Measurements from ENCODE around the gene RIBC1. TPM values are rescaled to one million over a fixed set of nuclear protein-coding genes. Genes with fewer than 3 reads are reported as not detected.

RIBC1 gene
- total and polyA plus RNA-seq, 10 of the 15 experiments (the other 5 are each of a cell fraction or from before 2014, with no cell fraction given): 0.22 to 1.0 (median 0.54) TPM

DNA sequence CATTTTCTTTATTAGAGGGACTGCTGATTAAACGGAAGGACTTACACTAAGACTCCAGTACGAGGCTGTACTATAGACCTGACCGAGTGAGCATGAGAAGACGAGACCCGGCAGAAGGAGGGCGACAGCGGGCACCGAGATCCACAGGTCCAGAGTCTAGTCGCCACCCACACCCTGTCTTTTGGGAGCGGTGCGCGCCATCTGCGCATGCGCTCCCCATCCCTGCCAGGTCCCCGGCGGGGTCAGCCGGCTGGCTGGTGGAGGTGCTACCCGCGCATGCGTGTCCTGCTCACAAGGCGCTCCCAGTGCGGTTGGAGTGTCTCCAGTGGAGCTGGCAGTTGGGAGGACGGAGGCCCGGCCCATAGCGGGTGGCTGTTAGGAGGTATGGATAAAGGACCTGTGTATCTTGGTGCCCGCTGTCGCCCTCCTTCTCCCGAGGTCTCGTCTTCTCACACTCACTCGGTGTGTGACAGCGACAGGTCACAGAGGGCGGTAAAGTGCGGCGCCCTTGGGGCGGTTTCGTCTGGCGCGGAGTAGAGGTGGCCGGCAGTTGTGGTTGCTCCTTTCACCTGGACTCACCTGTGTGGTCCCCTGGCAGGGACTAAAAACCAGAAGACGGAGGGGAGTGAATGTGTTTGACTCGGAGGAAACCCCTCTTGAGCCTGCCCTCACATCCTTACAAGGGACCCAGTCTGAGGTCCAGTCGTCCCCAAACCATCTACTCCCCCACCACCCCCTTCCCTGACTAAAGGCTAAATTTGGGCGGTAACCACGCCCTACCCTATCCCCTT is 19.1 kb downstream of the RIBC1 start:
- POLR2A ChIA-PET: no interaction called here

GRCh38 chrX:53442322-53442631 is 19.6 kb downstream of the RIBC1 start:
- no peak for ATAC-seq
- Histone ChIP-seq H3K9ac (ENCODE audit: control insufficient read depth, insufficient read depth, low read length) (no peak overlapping the region), H2AFZ (ENCODE audit: control insufficient read depth, low read depth, low read length) (no peak overlapping the region; the same call in 1 of the 2 replicates), H3K4me2 (ENCODE audit: control insufficient read depth, insufficient read depth) (peak overlapping the region; percentile 87; the same call in 1 of the 2 replicates), H3K36me3 (ENCODE audit: control insufficient read depth in 2 of 2, insufficient read depth in 2 of 2, low read length in 1 of 2) (no peaks in the 10 kb centered on the region), H3K27me3 (replicated peaks in 1 of 2; ENCODE audit: control insufficient read depth in 2 of 2, insufficient read depth in 2 of 2, low read length in 1 of 2) (peaks cover 0 to 3% of the 10 kb centered on the region in 2 experiments; a peak in 1 of 4 replicates), H3K27ac (ENCODE audit: control insufficient read depth, insufficient read depth) (no peak overlapping the region), H3K9me3 (replicated peaks; ENCODE audit: control insufficient read depth, insufficient read depth, low read length) (no peaks in the 10 kb centered on the region), H3K4me1 (ENCODE audit: control insufficient read depth, insufficient read depth, low read length) (peaks cover 4% of the 10 kb centered on the region; the same call in 1 of the 2 replicates), H3K4me3 (no peak overlapping the region), H4K20me1 (ENCODE audit: control insufficient read depth, insufficient read depth) (no peaks in the 10 kb centered on the region), H3K79me2 (ENCODE audit: control insufficient read depth, insufficient read depth, low read length) (no peaks in the 10 kb centered on the region)
- no peak for FAIRE-seq
- BruUV-seq (replicated peaks): no TSS peak
- POLR2A ChIA-PET: interaction anchor here (0.6 kb wide), 1 partner anchor 35 kb away, joined by 6 read pairs; no protein-coding TSS in a partner anchor
- CTCF ChIA-PET: interaction anchor here (1.3 kb wide), 1 partner anchor 124 kb away, joined by 3 read pairs; no protein-coding TSS in a partner anchor
- intact Hi-C loops (cut with micrococcal nuclease; ENCODE audit: unreplicated experiment) (no loop called here), in situ Hi-C loops (cut with MboI) (no loop called here)
- DNase-seq (ENCODE audit: low read depth, low spot score): no peak
- RAD21 ChIA-PET (ENCODE audit: unreplicated experiment): no interaction called here
- SMC1A ChIA-PET (ENCODE audit: uncharacterized antibody, unreplicated experiment): no interaction called here
- WGBS (ENCODE audit: insufficient coverage, insufficient replicate concordance, low lambda C conversion rate, missing lambda C conversion rate): 77% methylated on average over 1 of the region's 1 CpG
- TF ChIP-seq PAX8 (IDR thresholded peaks at IDR 0.05) (no peak), RELA (IDR thresholded peaks at IDR 0.05; ENCODE audit: borderline replicate concordance, partially characterized antibody) (no peak), MYB (IDR thresholded peaks at IDR 0.05; ENCODE audit: borderline replicate concordance, low read depth, low read length) (no peak), SMC3 (IDR thresholded peaks at IDR 0.05; ENCODE audit: borderline replicate concordance, low read length) (no peak), USF2 (IDR thresholded peaks at IDR 0.05; ENCODE audit: borderline replicate concordance, low read depth, low read length) (no peak), DPF2 (IDR thresholded peaks at IDR 0.05) (no peak)
- TF ChIP-seq, protein P1, sequence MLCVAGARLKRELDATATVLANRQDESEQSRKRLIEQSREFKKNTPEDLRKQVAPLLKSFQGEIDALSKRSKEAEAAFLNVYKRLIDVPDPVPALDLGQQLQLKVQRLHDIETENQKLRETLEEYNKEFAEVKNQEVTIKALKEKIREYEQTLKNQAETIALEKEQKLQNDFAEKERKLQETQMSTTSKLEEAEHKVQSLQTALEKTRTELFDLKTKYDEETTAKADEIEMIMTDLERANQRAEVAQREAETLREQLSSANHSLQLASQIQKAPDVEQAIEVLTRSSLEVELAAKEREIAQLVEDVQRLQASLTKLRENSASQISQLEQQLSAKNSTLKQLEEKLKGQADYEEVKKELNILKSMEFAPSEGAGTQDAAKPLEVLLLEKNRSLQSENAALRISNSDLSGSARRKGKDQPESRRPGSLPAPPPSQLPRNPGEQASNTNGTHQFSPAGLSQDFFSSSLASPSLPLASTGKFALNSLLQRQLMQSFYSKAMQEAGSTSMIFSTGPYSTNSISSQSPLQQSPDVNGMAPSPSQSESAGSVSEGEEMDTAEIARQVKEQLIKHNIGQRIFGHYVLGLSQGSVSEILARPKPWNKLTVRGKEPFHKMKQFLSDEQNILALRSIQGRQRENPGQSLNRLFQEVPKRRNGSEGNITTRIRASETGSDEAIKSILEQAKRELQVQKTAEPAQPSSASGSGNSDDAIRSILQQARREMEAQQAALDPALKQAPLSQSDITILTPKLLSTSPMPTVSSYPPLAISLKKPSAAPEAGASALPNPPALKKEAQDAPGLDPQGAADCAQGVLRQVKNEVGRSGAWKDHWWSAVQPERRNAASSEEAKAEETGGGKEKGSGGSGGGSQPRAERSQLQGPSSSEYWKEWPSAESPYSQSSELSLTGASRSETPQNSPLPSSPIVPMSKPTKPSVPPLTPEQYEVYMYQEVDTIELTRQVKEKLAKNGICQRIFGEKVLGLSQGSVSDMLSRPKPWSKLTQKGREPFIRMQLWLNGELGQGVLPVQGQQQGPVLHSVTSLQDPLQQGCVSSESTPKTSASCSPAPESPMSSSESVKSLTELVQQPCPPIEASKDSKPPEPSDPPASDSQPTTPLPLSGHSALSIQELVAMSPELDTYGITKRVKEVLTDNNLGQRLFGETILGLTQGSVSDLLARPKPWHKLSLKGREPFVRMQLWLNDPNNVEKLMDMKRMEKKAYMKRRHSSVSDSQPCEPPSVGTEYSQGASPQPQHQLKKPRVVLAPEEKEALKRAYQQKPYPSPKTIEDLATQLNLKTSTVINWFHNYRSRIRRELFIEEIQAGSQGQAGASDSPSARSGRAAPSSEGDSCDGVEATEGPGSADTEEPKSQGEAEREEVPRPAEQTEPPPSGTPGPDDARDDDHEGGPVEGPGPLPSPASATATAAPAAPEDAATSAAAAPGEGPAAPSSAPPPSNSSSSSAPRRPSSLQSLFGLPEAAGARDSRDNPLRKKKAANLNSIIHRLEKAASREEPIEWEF (IDR thresholded peaks at IDR 0.05; ENCODE audit: insufficient replicate concordance, low read depth, low read length): no peak

More for the DNA sequence above, 19.1 kb downstream of the RIBC1 start:
- Histone ChIP-seq H3K9me3 (replicated peaks; ENCODE audit: control insufficient read depth, insufficient read depth, low read length) (no peaks in the 10 kb centered on the region), H3K27ac (ENCODE audit: control insufficient read depth, insufficient read depth) (no peak overlapping the region), H3K9ac (ENCODE audit: control insufficient read depth, insufficient read depth, low read length) (no peak overlapping the region), H2AFZ (ENCODE audit: control insufficient read depth, low read depth, low read length) (peak overlapping the region; percentile 87), H3K79me2 (ENCODE audit: control insufficient read depth, insufficient read depth, low read length) (no peaks in the 10 kb centered on the region), H4K20me1 (ENCODE audit: control insufficient read depth, insufficient read depth) (no peaks in the 10 kb centered on the region), H3K4me1 (ENCODE audit: control insufficient read depth, insufficient read depth, low read length) (peaks cover 4% of the 10 kb centered on the region; the same call in 1 of the 2 replicates), H3K4me3 (peak overlapping the region; percentile 65), H3K36me3 (ENCODE audit: control insufficient read depth in 2 of 2, insufficient read depth in 2 of 2, low read length in 1 of 2) (no peaks in the 10 kb centered on the region), H3K27me3 (replicated peaks in 1 of 2; ENCODE audit: control insufficient read depth in 2 of 2, insufficient read depth in 2 of 2, low read length in 1 of 2) (peaks cover 0 to 3% of the 10 kb centered on the region in 2 experiments; a peak in 1 of 4 replicates), H3K4me2 (ENCODE audit: control insufficient read depth, insufficient read depth) (peak overlapping the region; percentile 87)
- DNase-seq (ENCODE audit: low read depth, low spot score): peak; percentile 38
- 20% methylated on average over 39 of the region's 44 CpGs for WGBS (ENCODE audit: insufficient coverage, insufficient replicate concordance, low lambda C conversion rate, missing lambda C conversion rate)
- ATAC-seq: peak; percentile 88
- RAD21 ChIA-PET (ENCODE audit: unreplicated experiment): no interaction called here
- FAIRE-seq: no peak
- CTCF ChIA-PET: interaction anchor here (1.3 kb wide), 1 partner anchor 124 kb away, joined by 3 read pairs; no protein-coding TSS in a partner anchor
- SMC1A ChIA-PET (ENCODE audit: uncharacterized antibody, unreplicated experiment): no interaction called here
- no TSS peak for BruUV-seq (replicated peaks)
- TF ChIP-seq SP1 (IDR thresholded peaks at IDR 0.05; ENCODE audit: low read depth, low read length): no peak
- TF ChIP-seq NRF1 (conservative IDR thresholded peaks at IDR 0.05; ENCODE audit: low read depth, low read length): peak; percentile 59
- peak; percentile 14; the same call in 1 of the 2 replicates for TF ChIP-seq POLR2A (IDR thresholded peaks at IDR 0.05; ENCODE audit: low read depth, low read length)
- peak; percentile 66 for TF ChIP-seq IKZF1 (conservative IDR thresholded peaks at IDR 0.05)
- no peak for TF ChIP-seq MEF2B (IDR thresholded peaks at IDR 0.05; ENCODE audit: partially characterized antibody, poor library complexity, severe bottlenecking)
- TF ChIP-seq NR2F1 (conservative IDR thresholded peaks at IDR 0.05): peak; percentile 59
- intact Hi-C loops (cut with micrococcal nuclease; ENCODE audit: unreplicated experiment): no loop called here
- in situ Hi-C loops (cut with MboI): no loop called here
